ENCODE results near the gene CHST11. TPM values are rescaled to one million over a fixed set of nuclear protein-coding genes. Genes with fewer than 3 reads are reported as not detected.
A peak's percentile ranks its signal among the peaks of the same experiment; 100 is the strongest.

Gene CHST11
- total RNA-seq, 2 experiments from 2014 or later: 53.4 to 53.6 TPM

GRCh38 chr12:104737791-104738301 is 281.1 kb downstream of the CHST11 start:
- Histone ChIP-seq H3K36me3 (ENCODE audit: insufficient read depth, low read length) (no peaks in the 10 kb centered on the region), H3K4me1 (ENCODE audit: insufficient read depth, low read length) (peaks cover 76% of the 10 kb centered on the region), H3K4me3 (ENCODE audit: low read length) (no peak overlapping the region), H3K27me3 (ENCODE audit: control insufficient read depth in 1 of 2, insufficient read depth in 2 of 2, low read length in 2 of 2) (no peaks in the 10 kb centered on the region), H3K9me3 (ENCODE audit: control insufficient read depth in 1 of 2, insufficient read depth in 1 of 2, low read length in 2 of 2) (peaks cover 0 to 8% of the 10 kb centered on the region in 2 experiments), H3K27ac (ENCODE audit: low read depth in 1 of 2, low read length in 2 of 2) (peak overlapping the region in 1 of 2 donors; percentile 3)
- POLR2A ChIA-PET: no interaction called here
- ATAC-seq (ENCODE audit: poor library complexity) (no peak), DNase-seq (no peak)
- no peaks in the 10 kb centered on the region for H3K27me3 Mint-ChIP-seq
- CTCF ChIA-PET: interaction anchor here (1.2 kb wide), 1 partner anchor 10 kb away, joined by 4 read pairs; no protein-coding TSS in a partner anchor
- intact Hi-C loops (cut with DNase I, micrococcal nuclease): no loop called here
- no peak for TF ChIP-seq CTCF (IDR thresholded peaks at IDR 0.05)
- H3K4me3 Mint-ChIP-seq: no peak overlapping the region
- no peaks in the 10 kb centered on the region for H3K36me3 Mint-ChIP-seq (ENCODE audit: low read depth)
- no peaks in the 10 kb centered on the region for H3K9me3 Mint-ChIP-seq
- peaks cover 78% of the 10 kb centered on the region for H3K4me1 Mint-ChIP-seq (ENCODE audit: low read depth)
- no peak overlapping the region for H3K27ac Mint-ChIP-seq

- peaks cover 0 to 9% of the 10 kb centered on the region in 2 experiments for H3K9me3 ChIP-seq (ENCODE audit: control insufficient read depth in 1 of 2, insufficient read depth in 1 of 2, low read length in 2 of 2)
- peak overlapping the region; percentile 16 for H3K4me3 Mint-ChIP-seq
- intact Hi-C loops (cut with DNase I, micrococcal nuclease): no loop called here
- H3K36me3 Mint-ChIP-seq (ENCODE audit: low read depth): no peaks in the 10 kb centered on the region
- ATAC-seq (ENCODE audit: poor library complexity) (no peak), DNase-seq (no peak)
- H3K27ac ChIP-seq (ENCODE audit: low read depth in 1 of 2, low read length in 2 of 2): peak overlapping the region in 1 of 2 donors; percentile 3
- no peaks in the 10 kb centered on the region for H3K36me3 ChIP-seq (ENCODE audit: insufficient read depth, low read length)
- H3K4me3 ChIP-seq (ENCODE audit: low read length): no peak overlapping the region
- H3K9me3 Mint-ChIP-seq: no peaks in the 10 kb centered on the region
- peak overlapping the region; percentile 74 for H3K27ac Mint-ChIP-seq
- H3K27me3 ChIP-seq (ENCODE audit: control insufficient read depth in 1 of 2, insufficient read depth in 2 of 2, low read length in 2 of 2): no peaks in the 10 kb centered on the region
- ChIA-PET CTCF (interaction anchor here (1.2 kb wide), 1 partner anchor 9 kb away, joined by 4 read pairs; no protein-coding TSS in a partner anchor), POLR2A (interaction anchor here (1.6 kb wide), 1 partner anchor 19 kb away, joined by 3 read pairs; no protein-coding TSS in a partner anchor)
- H3K27me3 Mint-ChIP-seq: no peaks in the 10 kb centered on the region
- H3K4me1 ChIP-seq (ENCODE audit: insufficient read depth, low read length): peaks cover 72% of the 10 kb centered on the region
- no peak for TF ChIP-seq CTCF (IDR thresholded peaks at IDR 0.05)
- H3K4me1 Mint-ChIP-seq (ENCODE audit: low read depth): peaks cover 73% of the 10 kb centered on the region
Measured at GRCh38 chr12:104738331-104738730, 281.6 kb downstream of the CHST11 start.

- POLR2A ChIA-PET: interaction anchor here (1.6 kb wide), 1 partner anchor 19 kb away, joined by 3 read pairs; no protein-coding TSS in a partner anchor
- peaks cover 69% of the 10 kb centered on the region for H3K4me1 ChIP-seq (ENCODE audit: insufficient read depth, low read length)
- H3K27ac ChIP-seq (ENCODE audit: low read depth in 1 of 2, low read length in 2 of 2): no peak overlapping the region
- no peak for TF ChIP-seq CTCF (IDR thresholded peaks at IDR 0.05)
- DNase-seq: no peak
- CTCF ChIA-PET: interaction anchor here (1.2 kb wide), 1 partner anchor 9 kb away, joined by 4 read pairs; no protein-coding TSS in a partner anchor
- Mint-ChIP-seq H3K27me3 (no peaks in the 10 kb centered on the region), H3K9me3 (no peaks in the 10 kb centered on the region), H3K36me3 (ENCODE audit: low read depth) (no peaks in the 10 kb centered on the region), H3K4me3 (peak overlapping the region; percentile 13), H3K4me1 (ENCODE audit: low read depth) (peaks cover 75% of the 10 kb centered on the region), H3K27ac (peak overlapping the region; percentile 74)
- intact Hi-C loops (cut with DNase I, micrococcal nuclease): no loop called here
- ATAC-seq (ENCODE audit: poor library complexity): no peak
- H3K9me3 ChIP-seq (ENCODE audit: control insufficient read depth in 1 of 2, insufficient read depth in 1 of 2, low read length in 2 of 2): peaks cover 0 to 9% of the 10 kb centered on the region in 2 experiments
- H3K4me3 ChIP-seq (ENCODE audit: low read length): no peak overlapping the region
- H3K36me3 ChIP-seq (ENCODE audit: insufficient read depth, low read length): no peaks in the 10 kb centered on the region
- no peaks in the 10 kb centered on the region for H3K27me3 ChIP-seq (ENCODE audit: control insufficient read depth in 1 of 2, insufficient read depth in 2 of 2, low read length in 2 of 2)
Measured at GRCh38 chr12:104738776-104739642, 282.3 kb downstream of the CHST11 start.

All from CD4-positive, alpha-beta T cell (primary cell).